ENCODE measurements around the gene NEUROD4. TPM values are rescaled to one million over a fixed set of nuclear protein-coding genes. Genes with fewer than 3 reads are reported as not detected.

NEUROD4 gene
- total RNA-seq, 2 experiments from 2014 or later = not detected

- H3K27me3 Mint-ChIP-seq = peaks cover 32% of the 10 kb centered on the region
- peaks cover 8 to 15% of the 10 kb centered on the region in 2 experiments for H3K27me3 ChIP-seq (ENCODE audit: control insufficient read depth in 1 of 2, insufficient read depth in 2 of 2, low read length in 2 of 2)
- ATAC-seq (ENCODE audit: poor library complexity) (no peak), DNase-seq (no peak)
- no peaks in the 10 kb centered on the region for H3K9me3 Mint-ChIP-seq
- no peak overlapping the region for H3K27ac ChIP-seq (ENCODE audit: low read depth in 1 of 2, low read length in 2 of 2)
- intact Hi-C loops (cut with DNase I, micrococcal nuclease) = no loop called here
- H3K27ac Mint-ChIP-seq = no peak overlapping the region
- H3K4me1 Mint-ChIP-seq (ENCODE audit: low read depth) = no peaks in the 10 kb centered on the region
- ChIA-PET POLR2A (no interaction called here), CTCF (no interaction called here)
- no peaks in the 10 kb centered on the region for H3K36me3 ChIP-seq (ENCODE audit: insufficient read depth, low read length)
- TF ChIP-seq, protein P1, sequence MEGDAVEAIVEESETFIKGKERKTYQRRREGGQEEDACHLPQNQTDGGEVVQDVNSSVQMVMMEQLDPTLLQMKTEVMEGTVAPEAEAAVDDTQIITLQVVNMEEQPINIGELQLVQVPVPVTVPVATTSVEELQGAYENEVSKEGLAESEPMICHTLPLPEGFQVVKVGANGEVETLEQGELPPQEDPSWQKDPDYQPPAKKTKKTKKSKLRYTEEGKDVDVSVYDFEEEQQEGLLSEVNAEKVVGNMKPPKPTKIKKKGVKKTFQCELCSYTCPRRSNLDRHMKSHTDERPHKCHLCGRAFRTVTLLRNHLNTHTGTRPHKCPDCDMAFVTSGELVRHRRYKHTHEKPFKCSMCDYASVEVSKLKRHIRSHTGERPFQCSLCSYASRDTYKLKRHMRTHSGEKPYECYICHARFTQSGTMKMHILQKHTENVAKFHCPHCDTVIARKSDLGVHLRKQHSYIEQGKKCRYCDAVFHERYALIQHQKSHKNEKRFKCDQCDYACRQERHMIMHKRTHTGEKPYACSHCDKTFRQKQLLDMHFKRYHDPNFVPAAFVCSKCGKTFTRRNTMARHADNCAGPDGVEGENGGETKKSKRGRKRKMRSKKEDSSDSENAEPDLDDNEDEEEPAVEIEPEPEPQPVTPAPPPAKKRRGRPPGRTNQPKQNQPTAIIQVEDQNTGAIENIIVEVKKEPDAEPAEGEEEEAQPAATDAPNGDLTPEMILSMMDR (IDR thresholded peaks at IDR 0.05) = no peak
- H3K4me1 ChIP-seq (ENCODE audit: insufficient read depth, low read length) = no peaks in the 10 kb centered on the region
- H3K4me3 Mint-ChIP-seq = no peak overlapping the region
- H3K36me3 Mint-ChIP-seq (ENCODE audit: low read depth) = no peaks in the 10 kb centered on the region
- H3K9me3 ChIP-seq (ENCODE audit: control insufficient read depth in 1 of 2, insufficient read depth in 1 of 2, low read length in 2 of 2) = no peaks in the 10 kb centered on the region
- H3K4me3 ChIP-seq (ENCODE audit: low read length) = no peak overlapping the region
Measured at GRCh38 chr12:55025508-55025907, 5.7 kb downstream of the NEUROD4 start.

DNA sequence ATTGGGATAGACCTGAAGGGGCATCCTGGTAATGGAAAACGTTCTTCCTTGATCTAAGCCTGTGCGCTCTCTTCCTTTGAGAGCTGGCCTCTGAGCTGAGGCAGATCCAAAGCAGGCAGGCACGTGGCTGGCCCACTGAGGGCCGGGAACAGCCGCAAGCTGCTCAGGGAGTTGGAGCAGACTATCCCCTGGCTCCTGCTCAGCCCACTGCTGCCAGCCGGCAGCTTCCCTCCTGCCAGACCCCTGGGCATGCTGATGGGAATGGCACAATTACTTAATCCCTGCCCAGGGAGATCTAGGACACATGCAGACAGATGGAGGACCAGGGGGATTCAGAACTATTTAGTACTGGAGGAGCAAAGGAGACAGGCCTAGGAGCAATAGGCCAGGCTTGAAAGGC lies 14.4 kb downstream of the NEUROD4 start:
- no peaks in the 10 kb centered on the region for H3K9me3 Mint-ChIP-seq
- intact Hi-C loops (cut with DNase I, micrococcal nuclease) = no loop called here
- ChIA-PET POLR2A (no interaction called here), CTCF (no interaction called here)
- Histone ChIP-seq H3K9me3 (ENCODE audit: control insufficient read depth in 1 of 2, insufficient read depth in 1 of 2, low read length in 2 of 2) (no peaks in the 10 kb centered on the region), H3K27me3 (ENCODE audit: control insufficient read depth in 1 of 2, insufficient read depth in 2 of 2, low read length in 2 of 2) (no peaks in the 10 kb centered on the region), H3K4me3 (ENCODE audit: low read length) (no peak overlapping the region), H3K36me3 (ENCODE audit: insufficient read depth, low read length) (no peaks in the 10 kb centered on the region), H3K27ac (ENCODE audit: low read depth in 1 of 2, low read length in 2 of 2) (no peak overlapping the region), H3K4me1 (ENCODE audit: insufficient read depth, low read length) (peaks cover 20% of the 10 kb centered on the region)
- H3K27me3 Mint-ChIP-seq = peaks cover 7% of the 10 kb centered on the region
- H3K4me1 Mint-ChIP-seq (ENCODE audit: low read depth) = peaks cover 47% of the 10 kb centered on the region
- H3K4me3 Mint-ChIP-seq = no peak overlapping the region
- ATAC-seq (ENCODE audit: poor library complexity) (no peak), DNase-seq (no peak)
- no peak overlapping the region for H3K27ac Mint-ChIP-seq
- no peaks in the 10 kb centered on the region for H3K36me3 Mint-ChIP-seq (ENCODE audit: low read depth)
- TF ChIP-seq, protein P1 (IDR thresholded peaks at IDR 0.05) = no peak

DNA sequence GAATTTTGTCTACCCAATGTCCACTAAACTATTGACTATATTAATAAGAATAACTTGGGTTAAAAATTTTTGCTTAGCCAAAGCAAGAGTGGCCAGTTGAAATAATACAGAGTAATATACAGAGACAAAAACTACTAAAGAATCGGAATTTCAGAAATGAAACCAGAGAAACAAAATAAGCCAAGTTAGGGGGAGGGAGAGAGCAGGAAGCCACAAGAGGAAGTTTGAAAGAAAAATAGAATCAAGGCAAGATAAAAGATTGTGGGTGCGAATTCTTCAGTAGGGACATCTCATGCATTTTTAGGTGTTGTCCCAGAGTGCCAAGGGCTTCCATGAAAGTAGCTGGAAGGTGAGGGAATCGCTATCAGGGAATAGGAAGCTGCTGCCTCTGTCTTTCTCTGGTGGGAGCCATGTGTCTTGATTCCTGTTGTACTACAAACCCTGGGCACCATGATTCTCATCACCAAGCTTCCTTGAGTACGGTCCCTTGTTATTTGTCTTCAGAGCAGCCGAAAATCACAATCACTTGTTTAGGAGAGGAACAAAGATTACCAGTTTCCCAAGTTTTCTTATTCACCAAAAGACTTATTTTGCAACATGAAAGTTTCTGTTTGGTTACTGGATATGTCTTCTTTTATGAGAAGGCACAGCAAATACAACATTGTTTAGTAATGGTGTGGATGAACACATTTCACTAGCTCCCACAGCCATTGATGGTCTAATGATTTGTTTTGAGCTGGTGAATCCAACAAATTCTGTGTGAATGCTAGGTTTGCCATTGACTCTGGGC lies 16.7 kb downstream of the NEUROD4 start:
- TF ChIP-seq, protein P1 (IDR thresholded peaks at IDR 0.05) = no peak
- peaks cover 57% of the 10 kb centered on the region for H3K4me1 Mint-ChIP-seq (ENCODE audit: low read depth)
- ATAC-seq (ENCODE audit: poor library complexity) = no peak
- intact Hi-C loops (cut with DNase I, micrococcal nuclease) = no loop called here
- no peaks in the 10 kb centered on the region for H3K27me3 Mint-ChIP-seq
- H3K9me3 Mint-ChIP-seq = no peaks in the 10 kb centered on the region
- CTCF ChIA-PET = interaction anchor here (1.0 to 2.8 kb wide), 2 partner anchors 9 to 31 kb away, joined by 3 to 7 read pairs; no protein-coding TSS in a partner anchor
- Histone ChIP-seq H3K4me1 (ENCODE audit: insufficient read depth, low read length) (peaks cover 20% of the 10 kb centered on the region), H3K27ac (ENCODE audit: low read depth in 1 of 2, low read length in 2 of 2) (peak overlapping the region in 1 of 2 donors; percentile 11), H3K4me3 (ENCODE audit: low read length) (peak overlapping the region; percentile 24), H3K9me3 (ENCODE audit: control insufficient read depth in 1 of 2, insufficient read depth in 1 of 2, low read length in 2 of 2) (no peaks in the 10 kb centered on the region), H3K36me3 (ENCODE audit: insufficient read depth, low read length) (no peaks in the 10 kb centered on the region), H3K27me3 (ENCODE audit: control insufficient read depth in 1 of 2, insufficient read depth in 2 of 2, low read length in 2 of 2) (no peaks in the 10 kb centered on the region)
- peak in 2 of 14 experiments; percentile 25 to 44 for DNase-seq
- POLR2A ChIA-PET = interaction anchor here (1.0 to 1.2 kb wide), 2 partner anchors 10 to 51 kb away, joined by 3 to 6 read pairs; no protein-coding TSS in a partner anchor
- H3K27ac Mint-ChIP-seq = peak overlapping the region; percentile 43
- H3K36me3 Mint-ChIP-seq (ENCODE audit: low read depth) = no peaks in the 10 kb centered on the region
- peak overlapping the region; percentile 40 for H3K4me3 Mint-ChIP-seq

All from CD4-positive, alpha-beta T cell (primary cell).